ENCODE results near the gene DBP. TPM values are rescaled to one million over a fixed set of nuclear protein-coding genes. Genes with fewer than 3 reads are reported as not detected.

DBP gene
- total RNA-seq, 1 experiment from 2014 or later, result 12.6 TPM

- Histone ChIP-seq H3K4me2 (ENCODE audit: insufficient read depth, insufficient read length, low read length) (no peak overlapping the region), H3K27ac (ENCODE audit: insufficient read length, low read depth, low read length) (no peak overlapping the region)
These were observed 19.8 kb upstream of the DBP start for GRCh38 chr19:48656840-48657474.

More at GRCh38 chr19:48656840-48657474, 19.8 kb upstream of the DBP start:
- Histone ChIP-seq H4K5ac (ENCODE audit: insufficient read length, low read depth, low read length) (no peak overlapping the region), H2BK5ac (ENCODE audit: insufficient read length, low read length) (no peak overlapping the region), H2BK12ac (ENCODE audit: insufficient read length, low read depth, low read length) (no peak overlapping the region), H3K4ac (ENCODE audit: low read depth, low read length) (no peak overlapping the region), H3K9ac (ENCODE audit: extremely low read depth, insufficient read length, low read length) (no peak overlapping the region), H4K20me1 (ENCODE audit: control insufficient read depth, insufficient read depth, insufficient read length) (no peaks in the 10 kb centered on the region), H3K79me1 (ENCODE audit: insufficient read depth, low read depth, low read length, poor library complexity, severe bottlenecking) (no peaks in the 10 kb centered on the region), H3K56ac (ENCODE audit: insufficient read length, low read depth, low read length) (no peak overlapping the region), H3K23ac (ENCODE audit: insufficient read length, low read depth, low read length) (no peak overlapping the region), H2BK120ac (ENCODE audit: low read depth, low read length, poor library complexity, severe bottlenecking) (no peak overlapping the region), H2BK15ac (ENCODE audit: low read depth, low read length) (no peak overlapping the region), H3K79me2 (ENCODE audit: insufficient read depth, low read length) (no peaks in the 10 kb centered on the region), H3K23me2 (ENCODE audit: insufficient read length, low read depth, low read length, poor library complexity, severe bottlenecking) (no peaks in the 10 kb centered on the region), H3T11ph (ENCODE audit: low read length) (no peak overlapping the region), H2BK20ac (ENCODE audit: low read depth, low read length, poor library complexity, severe bottlenecking) (no peak overlapping the region), H4K91ac (ENCODE audit: insufficient read length, low read depth, low read length) (no peak overlapping the region), H2AFZ (ENCODE audit: low read length) (no peak overlapping the region), H3K14ac (ENCODE audit: insufficient read depth, low read length) (no peak overlapping the region), H2AK5ac (ENCODE audit: insufficient read length, low read length) (no peak overlapping the region), H3K4me1 (ENCODE audit: insufficient read depth, low read length) (no peaks in the 10 kb centered on the region), H3K9me3 (ENCODE audit: control insufficient read depth, low read depth, low read length) (no peaks in the 10 kb centered on the region), H3K27me3 (ENCODE audit: insufficient read depth, low read length) (no peaks in the 10 kb centered on the region), H4K8ac (replicated peaks; ENCODE audit: insufficient read length, low read depth, low read length) (no peak overlapping the region), H3K18ac (ENCODE audit: insufficient read length, low read depth, low read length) (no peak overlapping the region)
- 0 out of 7 replicates have a peak overlapping the region, but pooled peaks of 1 of the 3 experiments have one; percentile 0 for H3K27ac Mint-ChIP-seq
- H3K36me3 Mint-ChIP-seq (ENCODE audit: insufficient read depth in 1 of 3, low read depth in 3 of 3), result peaks cover 0 to 6% (median 5%) of the 10 kb centered on the region in 3 experiments; a peak in 2 of 7 replicates
- peaks cover 16 to 20% of the 10 kb centered on the region in 2 experiments for H3K4me1 Mint-ChIP-seq
- no peak for DNase-seq
- peaks cover 5 to 6% of the 10 kb centered on the region in 2 experiments; a peak in 3 of 5 replicates for H3K9me3 Mint-ChIP-seq
- TF ChIP-seq CTCF (conservative IDR thresholded peaks at IDR 0.05), result no peak
- no peak overlapping the region for H3K4me3 Mint-ChIP-seq
- peaks cover 13% of the 10 kb centered on the region for H3K27me3 Mint-ChIP-seq (ENCODE audit: low read depth)
- WGBS (ENCODE audit: extremely low coverage, insufficient read length, low lambda C conversion rate), result no CpG with 5 or more reads among the region's 16 CpGs
